A673 (cell line): ENCODE measurements around the gene APOL2.

ENCODE experiments used
- CTCF ChIP-seq: fragments of 300-800, 200-600 bp; sonication (generic); conservative IDR thresholded peaks from 2 replicates; pipeline ENCODE4 v1.5.1; 2017; ENCODE audit warnings: low read depth, mild to moderate bottlenecking, antibody characterized with exemption, low read length, moderate library complexity, mixed read lengths
- EZH2 ChIP-seq: fragments of 200-600 bp; sonication (generic); IDR thresholded peaks from 2 replicates; pipeline ENCODE4 v1.6.1; 2017; ENCODE audit warnings: borderline replicate concordance, low read depth, mild to moderate bottlenecking, mixed read lengths, antibody characterized with exemption, low read length; ENCODE audit not compliant: poor library complexity, severe bottlenecking

DNA sequence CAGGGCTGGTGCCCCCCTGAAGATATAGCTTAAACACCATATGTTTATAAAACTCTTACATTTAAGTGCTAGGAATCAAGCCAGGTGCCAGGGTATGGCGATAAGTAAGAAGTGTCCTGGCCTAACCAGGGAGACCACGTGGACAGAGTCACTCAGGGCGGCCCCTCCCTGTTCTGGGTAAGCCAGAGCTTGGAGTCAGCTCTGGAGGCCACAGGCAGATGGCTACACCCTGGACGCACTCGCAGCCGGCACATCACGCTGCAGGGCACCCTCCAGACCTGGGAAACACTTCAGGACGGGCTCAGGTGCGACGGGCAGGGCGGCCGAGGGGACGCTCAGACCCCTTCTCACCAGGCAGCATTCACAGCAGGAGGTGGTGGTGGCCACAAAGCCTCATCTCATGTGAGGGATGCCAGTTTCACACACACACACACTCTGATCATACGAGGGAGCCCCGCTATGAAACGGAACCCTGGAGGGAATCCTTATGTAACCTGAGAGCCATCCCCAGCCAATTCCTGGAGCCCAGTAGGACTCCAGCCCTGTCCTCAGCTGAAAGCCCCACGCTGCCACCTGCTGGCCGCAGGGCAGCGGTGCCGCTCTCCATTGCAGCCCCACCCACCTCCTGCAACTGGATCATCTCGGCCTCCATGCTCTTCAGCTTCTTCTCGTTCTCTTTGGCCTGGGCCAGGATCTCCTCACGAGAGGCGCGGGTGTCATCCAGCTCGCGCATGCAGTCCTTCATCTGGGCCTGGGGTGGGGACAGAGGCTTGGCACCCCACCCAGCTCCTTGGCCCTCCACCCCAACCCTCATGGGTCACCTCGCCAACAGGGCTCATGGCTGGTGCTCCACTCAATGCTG, 47.0 kb upstream of the APOL2 start:
- TF ChIP-seq CTCF, result peak; percentile 98
- TF ChIP-seq EZH2, result no peak
